HG02938 (cell line): ENCODE results near the gene LIPK.

Experiments
- ATAC-seq: cut with Tn5 transposase; IDR thresholded peaks from one replicate; pipeline ENCODE4 v1.9.1; 2021; ENCODE audit warnings: mild to moderate bottlenecking, moderate library complexity; ENCODE audit not compliant: unreplicated experiment

LIPK gene

GRCh38 chr10:88782222-88782621 is 76.2 kb downstream of the LIPK start:
- ATAC-seq = no peak

GRCh38 chr10:88783724-88784123 is 77.7 kb downstream of the LIPK start:
- ATAC-seq = no peak

- no peak for ATAC-seq
These were observed 80.2 kb downstream of the LIPK start for GRCh38 chr10:88786032-88786770.

- no peak for ATAC-seq
These were observed 81.4 kb downstream of the LIPK start for GRCh38 chr10:88787463-88787862.

DNA sequence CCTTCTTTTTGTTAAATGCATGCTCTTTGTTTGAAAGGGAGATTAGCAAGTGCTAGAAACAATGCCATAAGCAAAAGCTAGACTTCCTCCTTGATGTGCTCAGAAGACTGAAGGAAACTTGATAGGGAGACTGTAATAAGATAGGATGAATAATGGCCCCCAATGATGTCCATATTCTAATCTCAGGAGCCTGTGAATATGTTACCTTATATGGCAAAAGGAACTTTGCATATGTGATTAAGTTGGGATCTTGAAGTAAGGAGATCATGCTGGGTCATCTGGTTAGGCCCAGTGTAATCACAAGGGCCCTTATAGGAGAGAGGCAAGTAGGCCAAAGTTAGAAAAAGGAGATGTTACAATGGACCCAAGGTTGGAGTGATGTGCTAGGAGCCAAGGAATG is 82.9 kb downstream of the LIPK start:
- no peak for ATAC-seq

GRCh38 chr10:88791924-88792323 is 85.9 kb downstream of the LIPK start:
- no peak for ATAC-seq

DNA sequence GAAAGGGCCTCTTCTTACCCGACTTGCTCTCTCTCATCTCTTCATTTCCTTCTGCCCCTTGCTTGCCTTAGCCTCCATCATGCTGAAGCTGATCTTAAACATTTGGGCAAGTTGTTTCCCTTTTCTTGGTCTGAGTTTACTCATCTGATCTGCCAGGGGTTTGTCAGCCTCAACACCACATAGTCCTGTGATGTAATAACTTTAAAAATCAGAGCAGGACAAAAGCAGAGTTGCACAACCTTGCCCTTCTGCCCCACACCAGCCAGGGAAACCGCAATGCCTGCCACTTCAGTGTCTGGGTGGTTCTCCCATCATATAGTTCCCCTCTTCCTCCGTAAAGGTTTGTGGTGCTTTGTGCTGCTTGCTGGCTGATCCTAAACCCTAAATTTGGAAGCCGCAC is 86.6 kb downstream of the LIPK start:
- no peak for ATAC-seq

GRCh38 chr10:88793712-88794299 is 87.8 kb downstream of the LIPK start:
- no peak for ATAC-seq

DNA sequence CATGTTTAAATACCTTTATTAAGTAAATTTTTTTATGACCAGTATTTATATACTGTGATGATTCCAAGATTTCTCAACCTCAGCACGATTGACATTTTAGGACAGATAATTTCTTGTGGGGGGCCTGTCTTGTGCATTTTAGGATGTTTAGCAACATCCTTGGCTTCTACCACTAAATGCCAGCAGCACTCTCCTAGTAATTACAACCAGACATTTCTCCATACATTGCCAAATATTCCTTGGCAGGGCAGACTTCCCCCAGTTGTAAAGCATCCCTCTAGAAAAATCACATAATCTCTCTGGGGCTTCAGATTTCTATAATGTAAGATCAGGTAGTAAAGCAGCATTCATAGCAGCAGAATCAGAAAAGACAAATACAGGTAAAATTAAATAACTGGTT is 88.7 kb downstream of the LIPK start:
- no peak for ATAC-seq

DNA sequence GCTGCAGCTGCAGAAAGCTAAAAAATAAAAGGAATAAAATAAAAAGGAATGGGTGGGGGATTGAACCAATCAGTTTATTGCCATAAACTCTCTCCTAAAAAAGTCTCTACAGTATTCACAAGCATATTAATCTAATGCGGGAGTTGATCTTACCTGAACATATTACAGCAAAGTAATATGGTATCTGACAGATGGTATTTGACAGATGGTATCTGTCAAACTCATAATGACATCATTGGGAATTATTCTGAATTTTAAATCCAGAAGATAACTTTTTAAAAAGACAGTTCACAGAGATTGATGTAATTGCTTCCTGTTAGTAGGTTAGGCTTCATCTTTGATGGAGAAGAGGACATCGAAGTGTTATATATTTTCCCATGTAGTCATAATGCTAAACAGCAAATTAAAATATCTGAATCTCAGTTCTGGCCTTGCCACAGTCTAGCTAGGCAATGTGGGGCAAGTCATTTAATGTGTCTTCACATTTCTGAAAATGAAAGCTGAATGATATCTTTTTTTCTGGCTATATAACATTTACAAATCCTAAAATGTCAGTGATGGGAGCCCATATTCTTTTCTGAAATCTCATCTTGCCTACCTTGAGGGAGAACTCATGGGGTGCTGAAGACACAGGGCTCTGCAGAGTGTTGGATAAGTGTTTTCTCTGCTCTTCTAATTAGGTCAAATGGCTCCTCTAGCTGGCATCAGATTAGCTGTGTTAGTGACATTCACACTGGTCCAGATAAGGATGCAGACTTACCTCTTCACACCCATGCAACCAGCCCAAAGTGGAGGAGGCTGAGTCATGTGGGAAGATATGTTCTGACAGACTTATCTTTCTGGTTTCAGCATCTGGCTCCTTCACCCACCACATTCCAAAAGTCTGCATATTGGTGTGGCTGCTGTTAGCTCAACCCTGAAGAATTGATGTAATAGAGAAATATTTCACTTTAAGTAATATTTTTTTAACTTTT is 94.4 kb downstream of the LIPK start:
- no peak for ATAC-seq
